GM12864 (cell line): Measurements from ENCODE around the gene CHST9.

Source experiments
- DNase-seq: peaks from one replicate; pipeline ENCODE4 v3.0.0-alpha.2; 2011; ENCODE audit warnings: low read depth
- H3K4me3 ChIP-seq: 2 replicates; pipeline ENCODE4 v1.5.1; 2011; ENCODE audit warnings: mild to moderate bottlenecking, low read depth, low read length, control low read depth
- TF ChIP-seq, protein P1 (sequence below): IDR thresholded peaks from 2 replicates; pipeline ENCODE4 v1.5.1; 2011; ENCODE audit warnings: low read depth, mild to moderate bottlenecking, moderate library complexity, low read length, control low read depth, inconsistent platforms; ENCODE audit errors: missing control alignments

CHST9 gene

DNA sequence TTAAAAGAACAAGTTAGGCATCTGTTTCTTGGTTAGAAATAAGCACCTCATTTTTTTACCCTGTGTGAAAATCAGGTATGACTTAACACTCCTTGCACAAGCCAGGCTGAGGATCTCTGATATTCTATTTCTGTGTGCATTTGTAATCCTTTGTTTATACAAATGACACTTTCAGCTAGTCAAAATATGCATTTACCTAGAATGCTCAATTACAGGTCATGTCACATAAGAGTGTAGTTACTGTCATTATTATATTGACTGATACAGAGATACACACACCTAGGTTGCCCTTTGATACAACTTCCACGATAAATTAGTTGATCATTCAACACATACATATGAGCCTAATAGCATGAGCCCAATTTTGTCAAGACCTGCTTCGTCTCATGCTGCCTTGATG, 144.3 kb downstream of the CHST9 start:
- H3K4me3 ChIP-seq: no peak overlapping the region
- TF ChIP-seq, protein P1, sequence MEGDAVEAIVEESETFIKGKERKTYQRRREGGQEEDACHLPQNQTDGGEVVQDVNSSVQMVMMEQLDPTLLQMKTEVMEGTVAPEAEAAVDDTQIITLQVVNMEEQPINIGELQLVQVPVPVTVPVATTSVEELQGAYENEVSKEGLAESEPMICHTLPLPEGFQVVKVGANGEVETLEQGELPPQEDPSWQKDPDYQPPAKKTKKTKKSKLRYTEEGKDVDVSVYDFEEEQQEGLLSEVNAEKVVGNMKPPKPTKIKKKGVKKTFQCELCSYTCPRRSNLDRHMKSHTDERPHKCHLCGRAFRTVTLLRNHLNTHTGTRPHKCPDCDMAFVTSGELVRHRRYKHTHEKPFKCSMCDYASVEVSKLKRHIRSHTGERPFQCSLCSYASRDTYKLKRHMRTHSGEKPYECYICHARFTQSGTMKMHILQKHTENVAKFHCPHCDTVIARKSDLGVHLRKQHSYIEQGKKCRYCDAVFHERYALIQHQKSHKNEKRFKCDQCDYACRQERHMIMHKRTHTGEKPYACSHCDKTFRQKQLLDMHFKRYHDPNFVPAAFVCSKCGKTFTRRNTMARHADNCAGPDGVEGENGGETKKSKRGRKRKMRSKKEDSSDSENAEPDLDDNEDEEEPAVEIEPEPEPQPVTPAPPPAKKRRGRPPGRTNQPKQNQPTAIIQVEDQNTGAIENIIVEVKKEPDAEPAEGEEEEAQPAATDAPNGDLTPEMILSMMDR: no peak
- DNase-seq: no peak

- no peak overlapping the region for H3K4me3 ChIP-seq
- TF ChIP-seq, protein P1: no peak
- DNase-seq: no peak
These were observed 151.4 kb downstream of the CHST9 start for GRCh38 chr18:27033722-27034121.

DNA sequence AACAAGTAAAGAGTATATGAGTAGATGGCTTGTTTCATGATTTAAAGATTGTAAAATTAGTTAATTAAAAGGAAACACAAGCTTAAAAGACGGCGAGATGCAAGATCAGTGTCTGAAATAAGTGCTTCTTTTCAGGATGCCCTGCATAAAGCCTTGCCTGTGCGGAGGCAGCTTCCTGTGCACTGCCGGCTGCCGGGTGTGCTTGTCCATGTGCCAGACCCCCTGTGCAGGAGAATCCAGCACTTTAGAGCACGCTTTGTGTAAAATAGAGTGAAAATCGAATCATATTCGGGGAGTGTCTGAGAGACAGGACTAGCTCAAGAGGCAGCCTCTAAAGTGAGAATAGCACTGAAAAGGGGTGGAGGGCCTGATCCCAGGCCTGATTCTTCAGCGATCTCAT, 154.7 kb downstream of the CHST9 start:
- TF ChIP-seq, protein P1: no peak
- H3K4me3 ChIP-seq: no peak overlapping the region
- no peak for DNase-seq

- TF ChIP-seq, protein P1: no peak
- no peak for DNase-seq
- no peak overlapping the region for H3K4me3 ChIP-seq
These were observed 162.6 kb downstream of the CHST9 start for GRCh38 chr18:27022477-27022876.

GRCh38 chr18:27017901-27018500, 167.1 kb downstream of the CHST9 start:
- no peak overlapping the region for H3K4me3 ChIP-seq
- TF ChIP-seq, protein P1: peak; percentile 52
- no peak for DNase-seq

DNA sequence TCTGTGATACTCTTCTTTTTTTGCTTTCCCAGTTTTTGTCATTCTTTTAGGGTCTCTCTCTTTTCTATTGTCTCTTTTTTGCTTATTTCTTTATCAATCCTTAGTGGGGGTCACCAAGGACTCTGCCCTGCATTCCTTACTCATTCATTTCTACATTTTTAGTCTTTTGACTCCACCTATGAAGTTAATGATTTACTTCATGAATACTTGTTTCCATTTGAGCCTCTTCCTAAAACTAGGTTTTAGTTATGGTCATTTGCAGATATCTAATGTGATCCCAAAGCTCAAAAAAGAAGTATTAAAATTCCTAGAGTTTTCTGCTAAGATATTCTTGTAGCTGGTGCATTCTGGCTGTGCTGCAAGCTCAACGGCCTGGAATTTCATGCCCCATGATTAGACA, 170.3 kb downstream of the CHST9 start:
- DNase-seq: no peak
- TF ChIP-seq, protein P1: no peak
- H3K4me3 ChIP-seq: no peak overlapping the region

DNA sequence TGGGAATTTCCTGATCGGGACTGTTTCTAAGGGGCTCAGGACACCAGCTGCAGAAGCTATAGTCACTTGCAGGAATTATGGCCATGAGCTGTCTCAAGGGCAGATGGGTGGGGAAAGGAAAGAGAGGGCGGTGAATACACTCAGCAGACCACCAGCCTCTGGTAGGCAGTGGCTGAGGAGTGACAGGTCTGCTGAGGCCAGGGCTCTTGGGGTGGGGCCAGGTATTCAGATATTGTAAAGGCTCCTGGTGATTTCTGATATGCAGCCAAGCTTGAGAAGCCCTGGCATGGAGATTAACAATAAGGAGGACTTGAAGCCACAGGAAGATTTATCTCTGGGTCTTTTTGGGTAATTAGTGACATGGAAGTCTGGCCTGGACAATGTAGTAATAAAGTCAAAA, 174.3 kb downstream of the CHST9 start:
- no peak for DNase-seq
- TF ChIP-seq, protein P1: no peak
- no peak overlapping the region for H3K4me3 ChIP-seq
